Activated T-helper 17 cell treated with anti-CD3 and anti-CD28 coated beads, Interleukin-2, amount 50 U/mL, for 72 hours (primary cell): ENCODE measurements around the gene ETV3. TPM values are rescaled to one million over a fixed set of nuclear protein-coding genes. Genes with fewer than 3 reads are reported as not detected.
"Not testable (repeated sequence)": the region's sequence is repeated elsewhere in the genome, so short reads cannot be mapped to it uniquely, and the experiment has no call there.

Source experiments
- ATAC-seq: fragments of 150-1000 bp; cut with Tn5 transposase; replicated peaks from 2 replicates; pipeline ENCODE4 v1.10.0; 2021; ENCODE audit warnings: mild to moderate bottlenecking, moderate library complexity
- H3K27ac Mint-ChIP-seq: one replicate; pipeline ENCODE4 v1.8.0; 2022; ENCODE audit warnings: mixed read lengths
- H3K27me3 Mint-ChIP-seq: one replicate; pipeline ENCODE4 v1.8.0; 2022; ENCODE audit warnings: mixed read lengths
- H3K36me3 Mint-ChIP-seq: one replicate; pipeline ENCODE4 v1.8.0; 2022; ENCODE audit warnings: low read depth, mild to moderate bottlenecking, mixed read lengths
- H3K4me1 Mint-ChIP-seq: one replicate; pipeline ENCODE4 v1.8.0; 2022; ENCODE audit warnings: mixed read lengths
- H3K4me3 Mint-ChIP-seq: one replicate; pipeline ENCODE4 v1.8.0; 2022; ENCODE audit warnings: mild to moderate bottlenecking, mixed read lengths
- H3K9me3 Mint-ChIP-seq: one replicate; pipeline ENCODE4 v1.8.0; 2022; ENCODE audit warnings: mixed read lengths
- total RNA-seq, 2 donors: library from RNA; stranded (reverse); gene quantifications; one replicate each; pipeline ENCODE4 v1.2.3, GENCODE V29; 2022

The ETV3 gene
- total RNA-seq, 2 donors from 2014 or later = 18.4 to 39.4 TPM

DNA sequence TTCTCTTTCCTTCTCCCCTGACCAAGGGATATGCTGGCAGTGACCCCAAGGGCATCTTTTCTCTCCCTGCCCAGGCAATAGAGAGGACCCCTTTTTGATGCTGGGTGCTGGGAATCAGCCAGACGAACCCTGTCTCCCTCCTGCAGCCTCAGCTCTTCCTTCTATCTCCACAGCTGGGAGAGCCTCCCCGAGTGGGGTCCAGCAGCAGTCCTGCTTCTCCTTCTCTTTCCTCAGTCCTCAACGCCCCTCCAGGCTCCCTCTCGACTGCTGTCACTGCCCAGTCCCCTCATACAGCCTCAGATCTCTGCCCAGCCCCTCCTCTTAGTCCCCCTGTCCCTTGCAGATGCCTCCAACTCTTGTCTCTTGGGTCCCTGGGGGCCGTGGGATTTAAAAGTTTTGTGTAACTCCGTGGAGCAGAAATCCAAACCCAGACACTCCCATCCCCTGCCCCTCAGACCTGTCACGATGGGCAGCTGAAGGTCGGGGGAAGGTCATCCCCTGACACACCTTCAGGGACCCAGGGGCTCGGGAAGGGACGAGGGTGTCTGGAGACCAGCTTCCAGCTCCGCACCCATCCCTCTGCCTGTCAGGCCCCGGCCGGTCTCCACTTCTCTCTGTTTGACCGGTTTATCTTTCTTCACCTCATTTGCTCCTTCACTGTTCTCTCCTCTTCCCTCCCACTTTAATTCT, 32.8 kb downstream of the ETV3 start:
- peaks cover 26% of the 10 kb centered on the region for H3K27me3 Mint-ChIP-seq
- peak overlapping the region; percentile 70 for H3K27ac Mint-ChIP-seq
- H3K4me3 Mint-ChIP-seq = no peak overlapping the region
- no peak for ATAC-seq
- H3K4me1 Mint-ChIP-seq = peaks cover 16% of the 10 kb centered on the region
- no peaks in the 10 kb centered on the region for H3K36me3 Mint-ChIP-seq
- no peaks in the 10 kb centered on the region for H3K9me3 Mint-ChIP-seq

DNA sequence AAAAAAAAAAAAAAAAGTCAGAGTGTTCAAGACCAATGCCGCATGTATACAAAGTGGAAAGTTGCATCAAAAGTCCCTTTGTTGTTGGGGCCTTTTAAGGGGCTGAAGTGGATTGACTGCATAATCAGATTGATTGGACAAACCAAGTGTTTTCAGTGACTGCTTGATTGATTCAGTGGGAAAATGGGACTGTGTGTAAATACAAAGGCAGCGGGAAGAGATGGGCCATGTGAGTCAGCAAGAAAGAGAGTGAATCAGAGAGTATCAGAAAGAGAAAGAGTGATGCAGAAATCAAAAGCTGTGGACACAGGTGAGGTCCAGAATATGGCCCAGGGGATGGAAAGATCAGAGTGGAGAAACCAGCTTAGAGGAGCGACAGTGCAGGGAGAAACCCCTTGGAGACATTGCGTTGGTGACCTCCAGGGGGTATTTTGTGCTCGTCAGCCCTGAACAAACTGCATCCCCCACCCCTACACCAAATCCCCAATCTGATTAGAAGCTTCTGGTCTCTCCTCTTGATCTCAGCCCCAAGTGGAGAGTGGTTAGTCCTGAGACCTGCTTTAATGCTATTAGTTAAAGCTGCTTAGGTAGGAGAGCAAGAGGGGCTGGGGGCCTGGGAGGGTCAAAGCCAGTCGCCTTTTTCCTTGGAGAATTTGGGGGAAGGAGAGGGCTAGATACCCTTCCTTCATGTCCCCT, 33.4 kb downstream of the ETV3 start:
- H3K4me1 Mint-ChIP-seq = peaks cover 16% of the 10 kb centered on the region
- no peak overlapping the region for H3K4me3 Mint-ChIP-seq
- peaks cover 26% of the 10 kb centered on the region for H3K27me3 Mint-ChIP-seq
- H3K9me3 Mint-ChIP-seq = no peaks in the 10 kb centered on the region
- peak; percentile 53 for ATAC-seq
- H3K27ac Mint-ChIP-seq = peak overlapping the region; percentile 70
- H3K36me3 Mint-ChIP-seq = no peaks in the 10 kb centered on the region

DNA sequence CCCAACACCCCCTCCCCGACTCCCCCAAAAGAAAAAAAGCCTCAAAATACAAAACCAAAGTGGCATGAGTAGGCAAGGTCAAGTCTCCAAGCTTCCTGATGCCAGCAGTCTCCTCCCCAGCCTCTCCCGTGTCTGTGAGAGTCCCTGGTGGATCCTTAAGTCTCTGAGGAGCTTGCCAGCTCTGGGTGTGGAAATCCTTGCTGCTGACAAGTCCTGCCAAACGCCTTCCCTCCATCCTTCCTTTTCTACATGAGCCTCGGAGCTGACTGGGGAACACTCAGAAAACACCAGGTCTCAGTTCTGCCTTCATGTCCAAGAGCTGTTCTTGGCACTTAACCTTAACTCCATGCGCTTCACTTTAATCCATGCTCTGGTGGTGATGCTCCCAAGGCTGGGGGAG, 34.9 kb downstream of the ETV3 start:
- Mint-ChIP-seq H3K27ac (no peak overlapping the region), H3K36me3 (no peaks in the 10 kb centered on the region)

DNA sequence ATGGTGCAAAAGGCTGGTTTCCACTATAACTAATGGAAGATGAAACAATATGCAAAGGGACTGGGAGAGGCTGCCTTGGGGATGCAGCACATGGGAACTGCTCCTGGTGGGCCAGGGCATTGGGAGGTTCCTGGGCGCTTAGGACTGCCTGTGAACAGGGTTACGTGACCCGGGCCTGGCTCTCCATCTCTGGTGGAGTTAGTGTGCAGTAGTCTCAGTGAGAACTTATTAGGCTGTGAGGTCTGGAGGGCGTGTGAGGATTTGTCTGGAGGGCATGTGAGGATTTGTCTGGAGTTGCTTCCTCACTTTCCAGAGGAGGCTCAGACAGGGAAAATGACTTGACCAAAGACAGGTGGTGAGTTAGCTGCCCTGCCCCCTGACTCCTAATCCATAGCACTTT, 37.0 kb downstream of the ETV3 start:
- Mint-ChIP-seq H3K4me1 (peaks cover 8% of the 10 kb centered on the region), H3K9me3 (no peaks in the 10 kb centered on the region), H3K27me3 (peaks cover 10% of the 10 kb centered on the region), H3K27ac (no peak overlapping the region), H3K4me3 (no peak overlapping the region), H3K36me3 (no peaks in the 10 kb centered on the region)
- ATAC-seq = no peak

More for the DNA sequence above, 34.9 kb downstream of the ETV3 start:
- Mint-ChIP-seq H3K27me3 (peaks cover 19% of the 10 kb centered on the region), H3K9me3 (no peaks in the 10 kb centered on the region), H3K4me1 (peaks cover 16% of the 10 kb centered on the region), H3K4me3 (no peak overlapping the region)
- ATAC-seq = no peak

DNA sequence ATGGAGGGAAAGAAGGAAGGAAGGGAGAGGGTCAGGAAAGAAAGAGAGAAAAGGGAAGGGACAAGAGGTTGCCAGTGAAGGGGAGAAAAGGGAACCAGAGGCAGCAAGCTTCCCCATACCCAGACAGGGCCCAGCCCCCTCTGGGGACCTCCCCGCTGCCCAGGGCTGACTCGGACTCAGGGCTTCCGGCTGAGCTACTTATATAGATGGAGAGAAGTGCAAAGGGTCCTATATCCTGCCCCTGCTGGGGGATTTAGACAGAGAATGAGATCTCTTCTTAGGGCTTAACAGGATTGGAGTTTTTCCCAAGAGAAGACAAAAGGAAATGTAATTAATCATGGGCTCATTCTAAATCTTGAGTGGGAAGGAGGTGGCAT, 38.6 kb downstream of the ETV3 start, which contains the start of gene ETV3L:
ETV3L (minus strand) TSS at position 176 of the 377 bp plus-strand sequence. CDS start 285 bp downstream, outside the sequence.
- no peak within 1 kb of the TSS for H3K4me3 Mint-ChIP-seq
- ATAC-seq = no peak
- H3K27me3 Mint-ChIP-seq = peaks cover 5% of the 10 kb centered on the region
- no peaks in the 10 kb centered on the region for H3K36me3 Mint-ChIP-seq
- H3K9me3 Mint-ChIP-seq = no peaks in the 10 kb centered on the region
- H3K27ac Mint-ChIP-seq = no peak within 1 kb of the TSS
- peaks cover 2% of the 10 kb centered on the region for H3K4me1 Mint-ChIP-seq

DNA sequence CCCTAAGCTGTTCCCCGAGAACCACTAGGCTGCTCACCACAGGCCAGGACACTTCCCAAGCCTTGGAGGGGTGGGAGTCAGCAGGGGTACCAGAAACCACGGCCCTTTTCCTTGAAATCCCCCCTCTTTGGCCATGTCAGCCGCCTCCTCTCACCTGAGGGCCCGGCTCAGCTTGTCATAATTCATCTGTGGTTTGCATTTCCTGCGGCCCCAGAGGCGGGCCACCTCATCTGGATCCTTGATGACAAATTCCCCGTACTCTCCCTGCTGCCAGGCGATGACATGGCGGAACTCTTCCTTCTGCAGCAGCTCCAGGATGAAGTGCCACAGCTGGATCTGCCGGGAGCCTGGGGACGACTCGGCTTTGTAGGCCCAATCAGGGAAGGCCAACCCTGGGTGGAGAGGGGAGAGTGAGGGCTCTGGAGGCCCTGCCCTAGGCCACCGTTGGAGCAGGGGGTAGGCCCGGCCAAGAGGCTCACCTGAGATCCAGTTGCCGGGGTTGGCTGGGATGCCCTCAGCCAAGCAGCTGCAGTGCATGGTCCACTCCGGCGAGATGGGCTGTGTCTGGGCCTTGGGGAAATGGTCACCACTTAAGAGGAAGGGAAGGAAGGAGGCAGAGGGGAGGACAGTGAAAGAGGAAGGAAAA, 39.1 kb downstream of the ETV3 start:
- not testable (repeated sequence) for H3K27me3 Mint-ChIP-seq, H3K9me3 Mint-ChIP-seq, H3K27ac Mint-ChIP-seq, H3K4me1 Mint-ChIP-seq, H3K4me3 Mint-ChIP-seq, H3K36me3 Mint-ChIP-seq
- peak; percentile 89 for ATAC-seq

DNA sequence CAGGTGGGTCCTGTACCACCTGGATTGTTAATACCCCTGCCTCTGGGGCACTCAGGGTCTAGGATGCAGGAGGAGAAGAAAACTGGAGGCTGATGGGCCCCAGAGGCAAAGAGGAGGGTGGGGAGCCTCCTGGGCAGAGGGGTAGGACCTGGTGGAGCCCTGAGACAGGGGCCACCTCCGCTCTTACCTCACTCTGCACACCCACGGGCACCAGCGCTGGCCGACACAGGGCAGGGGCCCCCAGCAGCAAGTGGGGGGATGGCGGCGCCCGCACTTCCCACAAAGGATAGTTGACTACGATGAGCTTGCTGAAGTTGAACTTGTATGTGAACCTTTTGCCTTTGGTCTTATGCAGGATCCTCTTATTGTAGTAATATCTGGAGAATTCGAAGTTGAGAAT, 39.7 kb downstream of the ETV3 start:
- Mint-ChIP-seq H3K4me3 (no peak overlapping the region), H3K27me3 (peaks cover 3% of the 10 kb centered on the region), H3K27ac (no peak overlapping the region), H3K9me3 (no peaks in the 10 kb centered on the region), H3K36me3 (no peaks in the 10 kb centered on the region), H3K4me1 (no peaks in the 10 kb centered on the region)
- ATAC-seq = no peak

DNA sequence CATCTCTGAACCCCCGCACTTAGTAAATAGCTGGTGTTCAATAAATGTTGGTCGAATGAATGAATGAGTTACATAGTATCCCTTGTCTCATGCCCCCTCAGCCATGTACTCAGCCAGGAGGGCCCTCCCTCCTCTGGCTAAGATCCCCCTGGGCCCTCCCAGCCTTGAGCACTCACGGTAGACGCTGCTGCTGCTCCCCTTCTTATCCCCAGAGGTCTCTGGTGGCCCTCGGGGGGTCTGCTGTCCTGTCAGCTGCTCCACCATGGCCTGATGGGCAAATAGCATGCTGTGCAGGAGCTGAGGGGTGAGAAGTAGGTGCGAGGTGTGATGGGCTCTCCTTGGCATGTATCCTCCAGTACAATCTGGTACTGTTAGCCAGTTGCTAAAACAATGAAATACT, 40.5 kb downstream of the ETV3 start:
- no peaks in the 10 kb centered on the region for H3K27me3 Mint-ChIP-seq
- peak overlapping the region; percentile 9 for H3K27ac Mint-ChIP-seq
- ATAC-seq = no peak
- H3K36me3 Mint-ChIP-seq = no peaks in the 10 kb centered on the region
- no peaks in the 10 kb centered on the region for H3K4me1 Mint-ChIP-seq
- no peaks in the 10 kb centered on the region for H3K9me3 Mint-ChIP-seq
- H3K4me3 Mint-ChIP-seq = no peak overlapping the region

DNA sequence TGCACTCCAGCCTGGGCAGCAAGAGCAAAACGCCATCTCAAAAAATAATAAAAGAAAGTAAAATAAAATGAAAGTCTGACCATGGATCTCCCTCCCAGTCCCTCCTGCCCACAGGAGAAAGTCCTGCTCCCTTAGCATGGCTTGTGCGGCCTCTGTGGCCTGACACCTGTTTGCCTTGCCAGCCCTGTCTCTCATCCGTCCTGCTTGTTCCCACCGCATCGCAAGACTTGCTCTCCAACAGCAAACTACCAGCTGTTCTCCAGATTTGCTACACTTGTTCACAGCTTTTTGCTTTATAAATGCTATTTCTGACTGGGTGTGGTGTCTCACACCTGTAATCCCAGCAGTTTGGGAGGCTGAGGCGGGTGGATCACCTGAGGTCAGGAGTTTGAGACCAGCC, 41.3 kb downstream of the ETV3 start:
- Mint-ChIP-seq H3K4me3 (no peak overlapping the region), H3K36me3 (no peaks in the 10 kb centered on the region), H3K4me1 (no peaks in the 10 kb centered on the region), H3K9me3 (no peaks in the 10 kb centered on the region), H3K27me3 (no peaks in the 10 kb centered on the region), H3K27ac (no peak overlapping the region)
- ATAC-seq = no peak

DNA sequence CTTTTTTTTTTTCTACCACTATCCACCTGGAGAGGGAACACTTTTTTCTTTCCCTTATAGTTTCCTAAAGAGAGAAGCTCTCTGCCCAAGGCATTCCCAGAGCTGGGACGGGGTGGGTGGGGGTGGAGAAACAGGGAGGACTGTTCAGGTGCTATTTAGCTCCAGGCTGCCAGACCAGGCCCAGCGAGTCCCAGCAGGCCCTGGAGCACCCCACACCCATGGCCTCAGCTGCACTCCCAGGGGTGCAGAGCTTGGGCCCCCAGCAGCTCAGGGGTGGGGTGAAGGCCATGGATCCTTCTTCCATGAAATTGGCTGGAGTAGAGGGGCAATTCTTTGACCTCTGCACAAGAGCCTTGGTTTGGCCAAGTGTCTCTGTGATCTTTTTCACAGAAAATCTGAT, 42.6 kb downstream of the ETV3 start:
- no peaks in the 10 kb centered on the region for H3K9me3 Mint-ChIP-seq
- no peak overlapping the region for H3K4me3 Mint-ChIP-seq
- no peaks in the 10 kb centered on the region for H3K27me3 Mint-ChIP-seq
- no peaks in the 10 kb centered on the region for H3K36me3 Mint-ChIP-seq
- no peaks in the 10 kb centered on the region for H3K4me1 Mint-ChIP-seq
- no peak for ATAC-seq
- no peak overlapping the region for H3K27ac Mint-ChIP-seq

DNA sequence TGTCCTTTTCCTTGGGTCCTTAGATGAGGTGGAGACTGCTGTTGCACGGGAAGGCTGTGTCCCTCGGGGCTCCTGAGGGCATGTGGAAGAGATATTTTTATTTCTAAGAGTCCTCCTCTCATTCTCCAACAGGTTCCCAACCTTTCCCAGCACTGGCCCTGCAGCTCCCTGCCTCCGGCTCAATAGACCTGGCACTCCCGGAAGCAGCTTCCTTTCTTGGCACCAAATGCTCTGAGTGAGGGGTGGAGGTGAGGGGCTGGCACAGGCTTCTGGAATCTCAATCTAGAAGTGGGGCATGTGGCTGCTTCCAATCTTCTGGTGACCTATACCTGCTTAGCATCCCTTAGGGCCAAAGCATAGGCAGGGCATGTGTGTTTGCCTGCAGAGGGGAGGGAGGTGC, 43.1 kb downstream of the ETV3 start:
- Mint-ChIP-seq H3K36me3 (no peaks in the 10 kb centered on the region), H3K4me1 (no peaks in the 10 kb centered on the region), H3K9me3 (no peaks in the 10 kb centered on the region), H3K27ac (no peak overlapping the region), H3K4me3 (no peak overlapping the region), H3K27me3 (no peaks in the 10 kb centered on the region)
- ATAC-seq = no peak

DNA sequence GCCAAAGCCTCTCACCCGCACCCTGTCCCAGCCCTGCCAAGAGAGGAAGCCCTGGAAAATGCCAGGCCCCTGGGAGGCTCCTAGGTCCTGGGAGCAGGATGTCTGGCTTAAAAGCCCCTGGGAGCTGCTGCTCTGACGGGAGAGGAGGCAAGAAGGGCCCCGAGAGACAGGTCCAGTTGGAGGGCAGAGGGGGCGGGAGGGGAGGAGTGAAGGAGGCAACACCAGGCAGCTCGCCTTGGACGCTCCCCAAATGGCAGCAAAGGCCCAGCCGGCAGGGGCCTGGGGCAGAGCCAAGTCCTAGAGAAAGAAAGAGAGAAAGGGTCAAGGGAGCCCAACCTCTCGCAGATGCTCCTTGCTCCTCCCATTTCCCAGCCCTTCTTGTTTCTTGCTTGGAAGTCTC, 45.4 kb downstream of the ETV3 start:
- Mint-ChIP-seq H3K36me3 (no peaks in the 10 kb centered on the region), H3K4me3 (no peak overlapping the region), H3K27me3 (no peaks in the 10 kb centered on the region), H3K4me1 (no peaks in the 10 kb centered on the region), H3K9me3 (no peaks in the 10 kb centered on the region), H3K27ac (no peak overlapping the region)
- ATAC-seq = no peak

DNA sequence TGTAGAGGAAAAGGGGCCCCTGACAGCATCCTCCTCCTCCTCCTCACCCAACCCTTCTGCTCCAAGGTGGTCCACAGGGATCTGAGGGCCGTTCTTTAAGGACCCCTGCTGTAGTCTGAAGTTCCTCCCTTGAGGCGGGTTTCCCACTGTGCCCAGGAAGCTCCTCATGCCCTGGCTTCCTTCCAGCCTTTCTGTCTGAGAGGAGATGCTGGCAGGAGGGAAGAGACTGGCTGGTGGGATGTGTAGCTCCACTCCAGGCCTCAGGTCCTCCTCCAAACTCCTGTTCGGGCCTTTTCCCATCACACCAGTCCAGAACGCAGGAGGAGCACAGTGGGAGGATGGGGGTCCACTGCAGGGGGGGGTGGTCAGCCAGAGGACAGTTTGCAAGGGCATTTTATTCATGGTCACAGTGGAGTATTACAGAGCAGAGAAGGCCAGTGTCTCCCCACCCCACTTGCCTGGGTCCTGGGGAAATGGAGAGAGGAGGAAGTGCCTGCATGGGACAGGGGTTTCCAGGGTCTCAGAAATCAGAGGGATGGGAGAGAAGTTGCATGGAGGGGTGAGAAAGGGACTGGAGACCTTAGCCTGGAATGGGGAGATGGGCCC, 46.4 kb downstream of the ETV3 start:
- ATAC-seq = no peak
- H3K4me1 Mint-ChIP-seq = no peaks in the 10 kb centered on the region
- peak overlapping the region; percentile 63 for H3K27ac Mint-ChIP-seq
- no peaks in the 10 kb centered on the region for H3K9me3 Mint-ChIP-seq
- H3K36me3 Mint-ChIP-seq = no peaks in the 10 kb centered on the region
- no peaks in the 10 kb centered on the region for H3K27me3 Mint-ChIP-seq
- no peak overlapping the region for H3K4me3 Mint-ChIP-seq

DNA sequence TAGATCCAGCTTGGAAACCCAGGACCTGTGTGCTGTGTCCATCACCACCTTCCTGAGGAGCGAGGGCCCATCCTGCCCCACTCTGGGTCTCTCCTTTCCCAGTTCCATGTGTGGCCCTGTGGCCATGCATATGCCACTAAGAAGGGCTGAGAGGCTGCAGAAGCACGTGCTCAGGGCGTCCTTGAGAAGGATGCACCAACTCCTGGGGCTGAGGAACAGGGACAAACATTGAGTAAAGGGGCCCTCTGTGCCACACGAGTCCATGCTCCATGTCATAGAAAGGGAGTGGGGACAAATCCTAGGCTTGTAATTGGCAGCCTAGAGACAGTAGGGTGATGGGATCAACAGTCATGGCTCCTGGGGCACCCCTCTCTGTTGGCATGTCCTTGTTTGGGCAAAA, 47.0 kb downstream of the ETV3 start:
- H3K27ac Mint-ChIP-seq = no peak overlapping the region
- ATAC-seq = no peak
- no peak overlapping the region for H3K4me3 Mint-ChIP-seq
- no peaks in the 10 kb centered on the region for H3K4me1 Mint-ChIP-seq
- H3K36me3 Mint-ChIP-seq = no peaks in the 10 kb centered on the region
- no peaks in the 10 kb centered on the region for H3K9me3 Mint-ChIP-seq
- H3K27me3 Mint-ChIP-seq = no peaks in the 10 kb centered on the region

DNA sequence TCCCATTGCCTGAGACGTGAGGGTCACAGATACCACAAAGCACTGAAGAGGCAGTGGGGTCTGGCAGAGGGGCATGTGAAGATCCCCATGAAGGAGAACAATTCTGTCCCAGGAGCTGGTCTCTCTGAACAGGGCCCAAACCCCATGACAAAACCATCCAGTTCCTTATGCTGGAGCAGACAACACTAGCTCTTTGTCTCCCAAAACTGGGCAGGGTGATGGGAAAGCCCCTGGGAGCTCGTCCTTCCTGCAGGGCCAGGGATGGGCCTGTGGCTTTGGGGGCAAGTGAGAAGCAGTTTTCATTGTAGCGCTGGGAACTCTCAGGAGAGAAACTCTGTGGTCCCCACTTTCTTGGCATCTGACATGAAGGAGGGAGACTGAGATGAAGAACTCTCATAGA, 47.4 kb downstream of the ETV3 start:
- no peaks in the 10 kb centered on the region for H3K4me1 Mint-ChIP-seq
- no peaks in the 10 kb centered on the region for H3K36me3 Mint-ChIP-seq
- ATAC-seq = no peak
- H3K4me3 Mint-ChIP-seq = no peak overlapping the region
- no peak overlapping the region for H3K27ac Mint-ChIP-seq
- no peaks in the 10 kb centered on the region for H3K27me3 Mint-ChIP-seq
- no peaks in the 10 kb centered on the region for H3K9me3 Mint-ChIP-seq
